LNCaP clone FGC (cell line): ENCODE measurements around the gene STON2.

Experiments
- DNase-seq: peaks from one replicate; pipeline ENCODE4 v3.0.0-alpha.2; 2011; ENCODE audit warnings: low read depth
- H3K4me3 ChIP-seq: 2 replicates; pipeline ENCODE4 v1.5.1; 2011; ENCODE audit warnings: mild to moderate bottlenecking, low read depth, low read length, control low read depth
- TF ChIP-seq, protein P1 (sequence below): IDR thresholded peaks from 2 replicates; pipeline ENCODE4 v1.5.1; 2012; ENCODE audit warnings: mild to moderate bottlenecking; ENCODE audit not compliant: control insufficient read depth, insufficient read depth; ENCODE audit errors: extremely low read depth

The STON2 gene

DNA sequence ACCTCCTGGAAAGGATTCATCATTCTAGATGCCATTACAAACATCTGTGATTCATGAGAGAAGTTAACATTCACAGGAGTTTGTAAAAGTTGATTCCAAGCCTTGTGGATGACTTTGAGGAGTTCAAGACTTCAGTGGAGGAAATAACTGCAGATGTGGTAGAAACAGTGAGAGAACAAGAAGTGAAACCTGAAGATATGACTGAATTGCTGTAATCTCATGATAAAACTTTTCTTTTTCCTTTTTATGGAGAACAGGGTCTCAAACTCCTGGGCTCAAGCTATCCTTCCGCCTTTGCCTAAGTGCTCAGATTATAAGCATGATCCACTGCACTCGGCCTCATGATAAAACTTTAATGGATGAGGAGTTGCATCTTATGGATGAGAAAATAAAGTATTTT is 114.9 kb downstream of the STON2 start:
- no peak overlapping the region for H3K4me3 ChIP-seq
- TF ChIP-seq, protein P1, sequence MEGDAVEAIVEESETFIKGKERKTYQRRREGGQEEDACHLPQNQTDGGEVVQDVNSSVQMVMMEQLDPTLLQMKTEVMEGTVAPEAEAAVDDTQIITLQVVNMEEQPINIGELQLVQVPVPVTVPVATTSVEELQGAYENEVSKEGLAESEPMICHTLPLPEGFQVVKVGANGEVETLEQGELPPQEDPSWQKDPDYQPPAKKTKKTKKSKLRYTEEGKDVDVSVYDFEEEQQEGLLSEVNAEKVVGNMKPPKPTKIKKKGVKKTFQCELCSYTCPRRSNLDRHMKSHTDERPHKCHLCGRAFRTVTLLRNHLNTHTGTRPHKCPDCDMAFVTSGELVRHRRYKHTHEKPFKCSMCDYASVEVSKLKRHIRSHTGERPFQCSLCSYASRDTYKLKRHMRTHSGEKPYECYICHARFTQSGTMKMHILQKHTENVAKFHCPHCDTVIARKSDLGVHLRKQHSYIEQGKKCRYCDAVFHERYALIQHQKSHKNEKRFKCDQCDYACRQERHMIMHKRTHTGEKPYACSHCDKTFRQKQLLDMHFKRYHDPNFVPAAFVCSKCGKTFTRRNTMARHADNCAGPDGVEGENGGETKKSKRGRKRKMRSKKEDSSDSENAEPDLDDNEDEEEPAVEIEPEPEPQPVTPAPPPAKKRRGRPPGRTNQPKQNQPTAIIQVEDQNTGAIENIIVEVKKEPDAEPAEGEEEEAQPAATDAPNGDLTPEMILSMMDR: no peak
- DNase-seq: no peak

- no peak overlapping the region for H3K4me3 ChIP-seq
- TF ChIP-seq, protein P1: no peak
- DNase-seq: no peak
These were observed 118.8 kb downstream of the STON2 start for GRCh38 chr14:81281332-81281731.

DNA sequence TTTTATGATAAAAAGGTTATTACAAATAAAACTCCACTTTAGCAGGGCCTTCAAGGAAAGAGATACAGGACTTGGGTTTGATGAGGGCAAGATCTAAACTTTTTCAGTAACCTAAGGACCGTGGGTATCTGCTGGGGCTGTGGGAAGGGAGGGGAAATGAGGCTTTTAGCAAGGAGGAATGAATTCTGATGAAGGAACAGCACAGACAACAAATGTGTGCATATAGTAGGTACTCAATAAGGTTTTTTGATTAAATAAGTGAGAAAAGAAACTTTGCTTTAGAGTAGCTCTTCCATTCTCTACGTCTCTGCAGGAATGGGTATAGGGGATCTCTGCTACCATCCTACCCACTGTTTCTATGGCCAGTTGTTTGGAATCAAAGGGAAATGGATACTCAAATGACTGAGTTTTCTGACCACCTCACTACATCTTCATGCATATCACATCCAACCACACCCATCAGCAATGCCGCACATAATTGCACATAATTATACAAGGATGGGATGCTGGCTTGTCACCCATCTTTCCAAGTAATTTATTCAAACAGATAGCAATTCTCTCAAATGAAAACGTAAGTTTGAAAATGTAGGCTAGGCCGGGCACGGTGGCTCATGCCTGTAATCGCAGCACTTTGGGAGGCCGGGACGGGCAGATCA is 119.9 kb downstream of the STON2 start:
- no peak overlapping the region for H3K4me3 ChIP-seq
- no peak for DNase-seq
- TF ChIP-seq, protein P1: no peak

- DNase-seq: no peak
- TF ChIP-seq, protein P1: no peak
- H3K4me3 ChIP-seq: no peak overlapping the region
These were observed 123.0 kb downstream of the STON2 start for GRCh38 chr14:81277096-81277495.

- no peak for DNase-seq
- TF ChIP-seq, protein P1: no peak
- H3K4me3 ChIP-seq: no peak overlapping the region
These were observed 123.8 kb downstream of the STON2 start for GRCh38 chr14:81276073-81277069.

DNA sequence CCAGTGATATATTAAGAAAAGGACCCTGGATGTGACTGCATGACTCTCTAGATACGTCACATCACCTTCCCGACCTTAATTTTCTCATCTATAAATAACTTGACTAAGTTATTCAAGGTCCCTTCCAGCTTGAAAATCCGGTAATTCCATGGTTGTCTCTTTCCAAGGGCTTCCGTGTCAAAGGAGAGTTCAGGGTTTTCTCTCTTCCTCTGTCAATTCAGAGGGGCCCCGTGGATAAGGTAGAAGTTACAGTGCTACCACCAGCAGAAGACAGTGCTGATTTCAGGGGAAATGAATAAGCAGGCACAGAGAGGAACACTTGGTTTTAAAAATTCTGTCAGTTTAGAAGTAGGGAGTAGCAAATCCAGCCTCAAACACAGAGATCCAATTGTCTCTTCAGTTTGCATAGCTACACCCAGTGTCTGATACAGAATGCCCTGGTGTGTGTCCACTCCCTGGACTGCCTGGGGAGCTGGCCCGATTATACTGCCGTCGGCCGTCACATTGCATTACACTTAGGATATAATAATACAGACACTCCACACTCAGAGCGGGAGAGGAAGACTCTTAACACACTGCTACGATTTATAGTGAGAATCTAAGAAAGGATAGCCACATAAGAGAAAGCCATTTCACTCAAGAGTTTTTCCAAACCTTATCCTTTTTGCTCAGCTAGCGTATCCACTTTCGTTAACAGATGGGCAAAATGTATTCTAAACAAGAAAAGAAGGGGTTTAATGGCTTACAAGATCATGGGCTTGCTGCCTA is 124.6 kb downstream of the STON2 start:
- TF ChIP-seq, protein P1: no peak
- H3K4me3 ChIP-seq: no peak overlapping the region
- no peak for DNase-seq
